NCI-H2227 (cell line): ENCODE data around the gene EME2.
"Not testable (repeated sequence)": the region's sequence is repeated elsewhere in the genome, so short reads cannot be mapped to it uniquely, and the experiment has no call there.

Source experiments
- DNase-seq: peaks from one replicate; lab custom pipeline; 2025; ENCODE audit not compliant: unreplicated experiment; lab: John Stamatoyannopoulos, UW

Gene EME2

GRCh38 chr16:1772362-1772907, at the start of gene EME2:
Gene EME2 (plus strand): TSS chr16:1772810. CDS start chr16:1773228, 418 bp downstream.
- peak; percentile 71 for DNase-seq

DNA sequence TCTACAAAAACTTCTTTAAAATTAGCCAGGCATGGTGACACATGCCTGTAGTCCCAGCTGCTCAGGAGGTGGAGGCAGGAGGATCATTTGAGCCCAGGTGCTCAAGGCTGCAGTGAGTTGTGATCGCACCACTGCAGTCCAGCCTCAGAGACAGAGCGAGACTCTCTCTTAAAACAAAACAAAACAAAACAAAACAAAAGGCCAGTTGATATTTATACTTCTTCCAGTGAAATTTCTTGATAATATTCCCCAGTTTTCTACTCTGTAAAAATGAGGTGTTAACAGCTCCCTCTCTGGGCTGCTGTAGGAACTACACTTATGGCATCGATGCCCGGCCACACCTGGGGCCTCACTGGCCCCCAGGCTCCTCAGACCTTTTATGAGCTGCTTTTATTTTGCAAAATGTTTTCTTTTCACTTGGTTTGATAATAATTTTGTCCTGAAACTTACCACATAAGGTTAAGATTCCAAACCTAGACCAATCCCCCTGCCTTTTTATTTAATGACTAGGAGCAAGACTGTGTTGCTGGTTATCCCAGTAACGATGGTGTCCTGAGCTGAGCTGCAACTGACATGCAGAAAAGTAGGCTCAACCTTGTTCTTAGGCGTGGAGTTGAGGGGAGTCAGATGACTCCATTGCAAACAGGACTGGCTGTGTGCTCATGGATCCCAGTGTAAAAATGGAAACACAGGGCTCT, 49.0 kb upstream of the EME2 start:
- peak; percentile 61 for DNase-seq

DNA sequence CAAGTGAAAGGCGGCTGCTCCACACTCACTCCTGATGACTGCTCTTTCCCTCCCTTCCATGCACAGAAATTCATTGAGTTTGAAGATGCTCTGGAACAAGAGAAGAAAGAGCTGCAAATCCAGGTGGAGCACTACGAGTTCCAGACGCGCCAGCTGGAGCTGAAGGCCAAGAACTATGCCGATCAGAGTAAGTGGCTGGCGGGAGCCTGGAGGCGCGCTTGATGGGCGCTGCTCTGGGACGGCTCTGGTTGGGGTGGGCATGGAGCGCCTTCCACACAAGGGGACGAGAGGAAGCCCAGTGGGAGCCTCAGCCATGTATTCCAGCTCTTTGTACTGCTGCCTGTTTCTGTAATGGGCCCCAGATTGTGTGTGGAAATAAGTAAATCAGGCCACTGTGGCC, 48.1 kb upstream of the EME2 start:
- no peak for DNase-seq

GRCh38 chr16:1726661-1727502, 45.7 kb upstream of the EME2 start:
- DNase-seq = no peak

DNA sequence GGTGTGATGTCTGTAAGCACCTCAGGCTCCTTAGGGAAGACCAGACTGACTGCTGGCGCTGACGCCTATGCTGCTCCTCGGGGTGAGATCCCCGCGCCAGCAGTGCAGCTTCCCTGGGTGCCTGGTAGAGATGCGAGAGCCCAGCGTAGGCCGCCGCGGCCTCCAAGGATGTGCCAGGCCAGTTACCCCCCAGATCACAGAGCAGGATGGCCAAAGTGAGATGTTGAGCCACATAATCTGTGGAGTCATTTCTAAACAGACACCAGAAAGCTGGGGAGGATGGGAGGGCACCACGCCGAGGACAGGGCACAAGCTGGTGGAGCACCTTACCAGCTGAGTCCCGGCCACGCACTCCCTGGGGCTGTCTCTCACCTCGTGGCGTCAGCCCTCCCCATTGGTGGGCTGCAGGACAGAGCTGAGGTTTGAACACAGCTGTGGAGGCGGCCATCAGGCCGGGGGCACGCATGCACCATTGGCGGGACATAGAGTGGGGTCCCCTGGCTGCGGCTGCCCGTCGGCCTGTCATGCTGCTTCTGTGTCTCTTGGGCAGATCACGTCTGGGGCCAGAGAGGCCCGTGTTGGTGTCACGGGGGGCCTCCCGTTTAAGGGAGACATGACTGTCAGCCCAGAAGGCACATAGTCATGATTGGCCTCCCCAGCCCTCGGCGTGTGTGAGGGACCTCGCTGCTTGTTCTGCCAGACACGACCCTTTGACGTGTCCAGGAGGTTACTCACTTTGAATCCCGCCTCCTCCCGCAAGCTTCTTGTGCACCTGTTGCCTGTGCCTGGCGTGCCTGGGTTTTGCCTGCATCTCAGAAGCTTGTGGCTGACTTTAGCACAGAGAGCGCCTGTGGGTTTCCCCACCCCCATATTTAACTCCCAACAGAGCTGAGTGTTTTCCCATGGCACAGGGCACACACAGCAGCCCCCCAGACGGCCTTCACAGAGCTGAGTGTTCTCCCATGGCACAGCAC, 44.7 kb upstream of the EME2 start:
- DNase-seq = no peak

DNA sequence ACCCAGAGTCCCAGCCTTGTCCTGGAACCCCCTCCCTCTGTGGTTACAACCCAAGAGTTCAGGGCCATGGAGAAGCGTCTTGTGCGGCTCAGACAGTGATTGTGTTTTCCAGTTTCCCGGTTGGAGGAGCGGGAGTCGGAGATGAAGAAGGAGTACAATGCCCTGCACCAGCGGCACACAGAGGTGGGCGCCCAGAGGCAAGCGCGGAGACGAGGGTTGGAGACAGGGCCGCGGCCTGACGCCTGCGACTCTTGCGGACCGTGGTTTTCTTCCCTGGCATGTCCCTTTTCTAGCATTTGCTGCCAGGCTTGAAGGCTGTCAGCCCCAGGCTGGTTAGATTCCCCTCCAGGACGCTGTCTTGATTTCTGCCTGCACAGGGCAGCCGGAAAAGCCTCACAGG, 43.6 kb upstream of the EME2 start:
- DNase-seq = no peak

DNA sequence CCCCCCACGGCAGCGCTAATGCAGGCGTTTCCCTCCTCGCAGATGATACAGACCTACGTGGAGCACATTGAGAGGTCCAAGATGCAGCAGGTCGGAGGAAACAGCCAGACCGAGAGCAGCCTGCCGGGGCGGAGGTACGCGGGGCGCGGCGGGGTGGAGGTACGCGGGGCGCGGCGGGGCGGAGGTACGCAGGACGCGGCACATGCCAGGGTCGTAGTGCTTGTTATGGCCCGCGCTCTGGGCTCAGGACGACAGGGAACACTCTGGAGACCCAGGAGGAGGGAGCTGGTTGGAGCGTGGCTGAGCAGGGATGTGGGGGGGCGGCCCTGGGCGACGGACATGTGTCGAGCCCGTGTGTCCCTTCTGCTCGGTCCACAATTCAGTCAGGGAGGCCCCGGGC, 43.2 kb upstream of the EME2 start:
- DNase-seq = no peak

DNA sequence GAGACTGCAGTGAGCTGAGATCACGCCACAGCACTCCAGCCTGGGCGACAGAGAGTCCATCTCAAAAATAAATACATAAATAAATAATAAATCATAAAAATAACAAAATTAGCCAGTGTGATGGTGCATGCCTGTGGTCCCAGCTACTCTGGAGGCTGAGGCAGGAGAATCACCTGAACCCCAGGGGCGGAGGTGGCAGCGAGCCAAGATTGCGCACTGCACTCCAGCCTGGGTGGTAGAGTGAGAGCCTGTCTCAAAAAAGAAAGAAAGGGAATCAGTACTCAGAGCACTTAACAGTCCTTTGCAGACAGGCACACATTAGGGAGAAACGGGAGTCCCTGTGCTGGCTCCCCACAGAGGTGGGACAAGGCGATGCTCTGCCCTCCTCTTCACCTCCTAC, 41.5 kb upstream of the EME2 start:
- no peak for DNase-seq

DNA sequence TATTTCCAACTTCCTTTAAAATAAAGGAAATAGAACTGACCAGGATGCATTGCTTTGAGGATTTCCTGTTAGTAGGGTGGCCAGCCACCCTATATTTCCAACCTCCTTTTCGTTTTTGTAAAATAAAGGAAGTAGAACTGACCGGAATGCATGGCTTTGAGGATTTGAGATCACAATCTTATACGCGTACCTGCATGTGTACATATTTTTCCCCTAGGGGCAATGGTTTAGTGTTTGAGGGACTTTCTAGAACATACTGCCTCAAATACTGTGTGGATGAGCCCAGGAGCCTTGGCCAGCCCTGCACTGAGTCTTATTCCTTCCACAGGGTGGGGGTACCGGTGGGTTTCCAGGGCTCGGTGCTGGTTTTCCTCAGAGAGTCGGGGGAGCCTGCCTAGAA, 41.0 kb upstream of the EME2 start:
- DNase-seq = no peak

DNA sequence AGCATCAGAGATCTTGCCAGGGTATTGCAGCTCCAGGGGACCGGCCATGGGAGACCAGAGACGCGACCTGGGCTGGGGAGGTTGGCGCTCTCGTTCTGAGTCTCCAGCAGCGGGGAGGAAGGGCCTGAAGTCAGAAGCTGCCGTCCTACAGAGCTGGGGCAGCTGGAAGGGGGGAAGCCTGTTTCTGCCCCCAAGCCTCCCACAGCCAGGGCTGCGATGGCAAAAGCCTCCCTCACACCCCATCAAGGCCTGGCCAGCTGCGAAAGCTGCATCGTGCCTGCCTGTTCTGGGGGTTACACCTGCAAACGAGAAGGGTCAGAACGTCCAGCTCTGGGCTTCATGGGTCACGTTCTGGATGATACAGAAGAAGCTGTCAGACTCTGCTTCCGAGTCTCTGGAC, 40.5 kb upstream of the EME2 start:
- no peak for DNase-seq

- not testable (repeated sequence) for DNase-seq
These were observed 40.0 kb upstream of the EME2 start for GRCh38 chr16:1732551-1732987.

GRCh38 chr16:1734123-1734522, 38.5 kb upstream of the EME2 start:
- DNase-seq = no peak

DNA sequence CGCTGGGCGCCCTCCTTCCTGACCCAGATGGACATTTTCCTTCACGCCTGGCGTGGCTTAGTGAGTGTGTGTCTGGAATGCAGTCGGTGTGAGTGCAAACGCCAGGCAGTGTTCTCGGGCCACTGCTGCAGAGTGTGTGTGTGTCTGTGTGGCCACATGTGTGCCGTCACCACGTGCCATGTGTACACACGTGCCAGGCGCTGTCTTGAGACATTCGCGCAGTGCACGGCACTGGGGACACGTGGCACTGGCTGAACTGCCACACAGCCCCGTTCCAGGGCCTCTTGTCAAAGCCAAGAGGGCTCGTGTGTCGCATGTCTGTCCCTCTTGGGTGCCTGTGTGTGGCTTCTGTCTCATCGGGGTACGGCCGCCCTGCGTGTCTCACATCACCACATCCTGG, 37.8 kb upstream of the EME2 start:
- DNase-seq = no peak

DNA sequence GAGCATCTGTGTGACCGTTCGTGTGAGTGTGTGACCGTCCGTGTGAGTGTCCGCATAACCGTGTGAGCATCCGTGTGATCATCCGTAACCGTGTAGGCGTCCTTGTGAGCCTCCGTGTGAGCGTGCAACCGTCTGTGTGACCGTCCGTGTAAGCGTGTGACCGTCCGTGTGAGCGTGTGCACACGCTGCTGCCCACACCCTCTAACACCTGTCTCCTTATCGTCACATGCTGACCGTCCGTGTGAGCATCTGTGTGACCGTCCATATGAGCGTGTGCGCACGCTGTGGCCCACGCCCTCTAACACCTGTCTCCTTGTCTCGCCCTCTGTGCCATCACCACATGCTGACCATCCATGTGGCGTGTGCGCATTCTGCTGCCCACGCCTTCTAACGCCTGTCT, 32.4 kb upstream of the EME2 start:
- no peak for DNase-seq

DNA sequence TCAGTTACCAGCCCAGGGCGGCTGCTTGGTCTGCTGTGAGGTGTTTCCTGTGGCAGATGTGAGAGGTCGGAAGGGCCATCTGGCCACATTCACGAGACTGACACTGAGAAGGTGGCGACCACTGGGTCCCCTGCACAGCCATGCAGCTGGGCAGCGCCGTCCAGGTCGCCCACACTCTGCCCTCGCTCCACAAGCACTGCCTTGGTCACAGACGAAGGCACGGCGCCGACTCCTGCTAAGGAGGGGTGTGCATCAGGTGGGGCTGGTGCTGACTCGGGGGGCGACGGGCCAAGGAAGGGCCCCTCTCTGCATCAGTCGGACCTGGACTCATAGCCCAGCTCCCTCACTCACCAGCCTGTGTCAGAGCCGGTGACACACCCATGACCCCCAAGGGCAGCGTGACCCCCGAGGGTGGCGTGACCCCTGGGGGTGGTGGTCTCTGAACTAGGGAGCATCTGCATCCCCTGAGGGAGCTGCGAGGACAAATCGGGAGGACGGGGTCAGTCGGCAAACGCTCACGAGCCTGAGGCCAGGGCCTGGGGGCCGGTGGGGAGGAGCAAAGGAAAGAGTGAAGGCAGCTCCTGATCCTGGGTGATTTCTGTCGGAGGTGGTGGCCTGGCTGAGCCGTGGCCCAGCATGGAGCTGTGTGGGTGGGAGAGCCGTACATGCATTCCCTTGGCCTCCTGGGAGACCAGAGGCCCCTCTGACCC, 31.7 kb upstream of the EME2 start:
- DNase-seq = no peak

GRCh38 chr16:1741553-1742165, 31.0 kb upstream of the EME2 start:
- DNase-seq = no peak

DNA sequence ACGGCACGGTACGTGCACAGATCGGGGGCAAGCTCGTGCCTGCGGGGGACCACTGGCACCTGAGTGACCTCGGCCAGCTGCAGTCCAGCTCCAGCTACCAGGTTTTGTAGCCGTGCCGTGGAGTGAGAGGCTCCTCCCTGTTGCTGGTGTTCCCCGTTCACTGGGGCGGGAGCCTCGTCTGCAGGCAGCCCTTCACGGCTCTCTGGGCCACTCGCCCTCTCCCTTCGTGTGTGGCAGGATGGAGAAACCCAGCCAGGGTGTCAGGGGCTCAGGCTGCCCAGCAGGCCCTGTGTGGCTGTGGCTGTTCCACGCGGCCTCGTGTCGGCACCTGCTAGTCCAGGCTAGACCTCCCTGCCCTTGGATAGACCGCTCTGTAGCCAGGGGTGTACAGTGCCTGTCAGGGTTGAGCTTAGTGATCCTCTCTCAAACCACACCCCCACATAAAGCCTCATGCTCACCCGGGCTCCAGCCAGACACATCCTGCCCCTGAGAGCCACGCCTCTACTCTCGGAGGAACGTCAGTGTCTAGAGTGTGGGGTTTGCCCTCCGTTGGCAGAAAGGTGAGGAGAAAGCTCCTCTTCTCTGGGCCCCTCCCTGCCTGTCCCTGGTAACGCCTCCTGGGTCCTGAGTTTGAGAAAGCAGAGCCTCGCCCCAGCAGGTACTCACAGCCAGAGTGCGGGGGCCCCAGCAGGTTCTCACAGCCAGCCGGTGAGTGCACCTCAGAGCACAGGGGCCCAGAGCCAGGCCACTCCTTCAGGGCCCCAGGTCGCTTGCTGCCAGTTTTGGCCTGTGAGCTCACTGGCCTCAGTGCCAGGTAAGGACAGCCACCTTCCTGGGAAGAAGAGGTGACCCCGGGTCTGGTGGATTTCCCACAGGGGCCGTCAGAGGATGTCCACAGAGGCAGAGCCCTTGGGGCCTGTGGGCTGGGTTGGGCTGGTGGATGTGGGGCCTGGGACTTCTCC, 29.0 kb upstream of the EME2 start:
- DNase-seq = no peak

DNA sequence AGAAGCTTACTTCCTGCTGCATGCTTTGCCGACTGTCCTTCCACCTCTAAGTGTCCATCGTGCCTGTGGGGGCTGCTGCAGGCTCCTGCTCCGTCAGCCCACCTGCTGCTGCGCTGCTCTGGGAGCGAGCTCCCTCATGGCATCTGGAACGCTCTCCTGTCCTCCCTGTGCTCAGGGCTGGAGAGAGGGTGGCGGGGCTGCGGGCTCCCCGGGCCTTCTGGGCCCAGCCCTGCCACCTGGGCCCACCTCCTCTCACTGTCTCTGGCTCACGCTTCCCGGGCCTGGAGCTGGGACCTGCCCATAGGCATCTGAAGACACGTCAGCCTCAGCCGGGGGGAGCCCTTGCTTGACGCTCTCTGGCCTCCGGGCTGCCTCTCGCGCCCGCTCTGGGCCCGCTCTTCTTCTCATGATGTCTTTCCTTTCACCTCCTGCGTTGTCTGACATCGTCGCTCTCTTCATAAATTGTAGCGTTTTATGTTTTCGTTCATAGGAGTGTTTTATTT, 28.2 kb upstream of the EME2 start:
- no peak for DNase-seq
